HEK293 (cell line): Measurements from ENCODE around the gene CMAS.

Source experiments
- KLF7 ChIP-seq: fragments of 450-650 bp; formaldehyde crosslinking; IDR thresholded peaks from 2 replicates; pipeline ENCODE4 v1.5.1; 2016; ENCODE audit warnings: missing biosample characterization, missing genetic modification characterization, borderline replicate concordance
- TRIM28 ChIP-seq: IDR thresholded peaks from 2 replicates; pipeline ENCODE4 v1.6.1; 2011; ENCODE audit warnings: low read length, control low read depth, borderline replicate concordance
- ZBTB1 ChIP-seq: fragments of 450-650 bp; formaldehyde crosslinking; IDR thresholded peaks from 2 replicates; pipeline ENCODE4 v1.5.1; 2016; ENCODE audit warnings: missing biosample characterization, missing genetic modification characterization
- ZNF121 ChIP-seq: fragments of 450-650 bp; formaldehyde crosslinking; IDR thresholded peaks from 2 replicates; pipeline ENCODE4 v1.5.1; 2016; ENCODE audit warnings: missing biosample characterization, missing genetic modification characterization
- ZNF292 ChIP-seq: fragments of 450-650 bp; formaldehyde crosslinking; IDR thresholded peaks from 2 replicates; pipeline ENCODE4 v1.5.1; 2016; ENCODE audit warnings: low read depth, missing biosample characterization, missing genetic modification characterization, borderline replicate concordance
- ZNF426 ChIP-seq: fragments of 450-650 bp; formaldehyde crosslinking; IDR thresholded peaks from 2 replicates; pipeline ENCODE4 v1.5.1; 2017; ENCODE audit warnings: missing biosample characterization, missing genetic modification characterization, mild to moderate bottlenecking, inconsistent platforms, moderate library complexity
- ZNF529 ChIP-seq: fragments of 450-650 bp; formaldehyde crosslinking; IDR thresholded peaks from 2 replicates; pipeline ENCODE4 v1.5.1; 2017; ENCODE audit warnings: missing genetic modification characterization, missing biosample characterization; ENCODE audit not compliant: insufficient replicate concordance
- ZNF629 ChIP-seq: fragments of 450-650 bp; formaldehyde crosslinking; IDR thresholded peaks from 2 replicates; pipeline ENCODE4 v1.5.1; 2017; ENCODE audit warnings: missing biosample characterization, missing genetic modification characterization
- TF ChIP-seq, protein P1 (sequence below): fragments of 450-650 bp; formaldehyde crosslinking; IDR thresholded peaks from 2 replicates; pipeline ENCODE4 v1.5.1; 2016; ENCODE audit warnings: missing biosample characterization, missing genetic modification characterization
- TF ChIP-seq, protein P2 (sequence below): fragments of 450-650 bp; formaldehyde crosslinking; IDR thresholded peaks from 2 replicates; pipeline ENCODE4 v1.5.1; 2016; ENCODE audit warnings: missing biosample characterization, missing genetic modification characterization
- TF ChIP-seq, protein P3 (sequence below): fragments of 450-650 bp; formaldehyde crosslinking; IDR thresholded peaks from 2 replicates; pipeline ENCODE4 v1.5.1; 2016; ENCODE audit warnings: missing biosample characterization, missing genetic modification characterization
- TF ChIP-seq, protein P4 (sequence below): fragments of 450-650 bp; formaldehyde crosslinking; IDR thresholded peaks from 2 replicates; pipeline ENCODE4 v1.5.1; 2016; ENCODE audit warnings: missing biosample characterization, missing genetic modification characterization

DNA sequence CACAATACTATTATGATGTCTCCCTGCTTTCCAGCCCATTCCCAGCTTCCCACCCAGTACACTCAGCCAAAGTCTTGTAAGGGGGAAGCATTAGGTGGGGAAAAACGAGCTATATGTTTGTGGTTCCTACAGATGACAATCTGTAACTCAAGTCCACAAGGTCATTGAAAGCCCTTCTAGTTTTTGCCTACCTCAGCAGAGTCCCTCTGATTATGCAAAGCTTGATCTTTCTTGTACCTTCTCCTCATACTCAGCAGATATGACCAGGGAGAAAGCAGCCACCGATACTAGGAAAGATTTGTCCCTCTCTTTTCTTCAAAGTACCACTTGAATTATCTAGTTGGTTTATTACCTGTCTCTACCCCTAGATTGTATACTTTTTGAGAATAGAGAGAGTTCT lies 10.6 kb downstream of the CMAS start:
- TF ChIP-seq TRIM28 (no peak), ZNF426 (tag by site-specific recombination) (no peak), ZNF529 (tag by site-specific recombination) (no peak), ZBTB1 (tag by site-specific recombination) (no peak), KLF7 (tag by site-specific recombination) (no peak), ZNF292 (no peak), ZNF121 (no peak), ZNF629 (tag by site-specific recombination) (no peak)
- TF ChIP-seq, protein P1, sequence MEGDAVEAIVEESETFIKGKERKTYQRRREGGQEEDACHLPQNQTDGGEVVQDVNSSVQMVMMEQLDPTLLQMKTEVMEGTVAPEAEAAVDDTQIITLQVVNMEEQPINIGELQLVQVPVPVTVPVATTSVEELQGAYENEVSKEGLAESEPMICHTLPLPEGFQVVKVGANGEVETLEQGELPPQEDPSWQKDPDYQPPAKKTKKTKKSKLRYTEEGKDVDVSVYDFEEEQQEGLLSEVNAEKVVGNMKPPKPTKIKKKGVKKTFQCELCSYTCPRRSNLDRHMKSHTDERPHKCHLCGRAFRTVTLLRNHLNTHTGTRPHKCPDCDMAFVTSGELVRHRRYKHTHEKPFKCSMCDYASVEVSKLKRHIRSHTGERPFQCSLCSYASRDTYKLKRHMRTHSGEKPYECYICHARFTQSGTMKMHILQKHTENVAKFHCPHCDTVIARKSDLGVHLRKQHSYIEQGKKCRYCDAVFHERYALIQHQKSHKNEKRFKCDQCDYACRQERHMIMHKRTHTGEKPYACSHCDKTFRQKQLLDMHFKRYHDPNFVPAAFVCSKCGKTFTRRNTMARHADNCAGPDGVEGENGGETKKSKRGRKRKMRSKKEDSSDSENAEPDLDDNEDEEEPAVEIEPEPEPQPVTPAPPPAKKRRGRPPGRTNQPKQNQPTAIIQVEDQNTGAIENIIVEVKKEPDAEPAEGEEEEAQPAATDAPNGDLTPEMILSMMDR: no peak
- TF ChIP-seq, protein P2, sequence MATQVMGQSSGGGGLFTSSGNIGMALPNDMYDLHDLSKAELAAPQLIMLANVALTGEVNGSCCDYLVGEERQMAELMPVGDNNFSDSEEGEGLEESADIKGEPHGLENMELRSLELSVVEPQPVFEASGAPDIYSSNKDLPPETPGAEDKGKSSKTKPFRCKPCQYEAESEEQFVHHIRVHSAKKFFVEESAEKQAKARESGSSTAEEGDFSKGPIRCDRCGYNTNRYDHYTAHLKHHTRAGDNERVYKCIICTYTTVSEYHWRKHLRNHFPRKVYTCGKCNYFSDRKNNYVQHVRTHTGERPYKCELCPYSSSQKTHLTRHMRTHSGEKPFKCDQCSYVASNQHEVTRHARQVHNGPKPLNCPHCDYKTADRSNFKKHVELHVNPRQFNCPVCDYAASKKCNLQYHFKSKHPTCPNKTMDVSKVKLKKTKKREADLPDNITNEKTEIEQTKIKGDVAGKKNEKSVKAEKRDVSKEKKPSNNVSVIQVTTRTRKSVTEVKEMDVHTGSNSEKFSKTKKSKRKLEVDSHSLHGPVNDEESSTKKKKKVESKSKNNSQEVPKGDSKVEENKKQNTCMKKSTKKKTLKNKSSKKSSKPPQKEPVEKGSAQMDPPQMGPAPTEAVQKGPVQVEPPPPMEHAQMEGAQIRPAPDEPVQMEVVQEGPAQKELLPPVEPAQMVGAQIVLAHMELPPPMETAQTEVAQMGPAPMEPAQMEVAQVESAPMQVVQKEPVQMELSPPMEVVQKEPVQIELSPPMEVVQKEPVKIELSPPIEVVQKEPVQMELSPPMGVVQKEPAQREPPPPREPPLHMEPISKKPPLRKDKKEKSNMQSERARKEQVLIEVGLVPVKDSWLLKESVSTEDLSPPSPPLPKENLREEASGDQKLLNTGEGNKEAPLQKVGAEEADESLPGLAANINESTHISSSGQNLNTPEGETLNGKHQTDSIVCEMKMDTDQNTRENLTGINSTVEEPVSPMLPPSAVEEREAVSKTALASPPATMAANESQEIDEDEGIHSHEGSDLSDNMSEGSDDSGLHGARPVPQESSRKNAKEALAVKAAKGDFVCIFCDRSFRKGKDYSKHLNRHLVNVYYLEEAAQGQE (tag by site-specific recombination): no peak
- TF ChIP-seq, protein P3, sequence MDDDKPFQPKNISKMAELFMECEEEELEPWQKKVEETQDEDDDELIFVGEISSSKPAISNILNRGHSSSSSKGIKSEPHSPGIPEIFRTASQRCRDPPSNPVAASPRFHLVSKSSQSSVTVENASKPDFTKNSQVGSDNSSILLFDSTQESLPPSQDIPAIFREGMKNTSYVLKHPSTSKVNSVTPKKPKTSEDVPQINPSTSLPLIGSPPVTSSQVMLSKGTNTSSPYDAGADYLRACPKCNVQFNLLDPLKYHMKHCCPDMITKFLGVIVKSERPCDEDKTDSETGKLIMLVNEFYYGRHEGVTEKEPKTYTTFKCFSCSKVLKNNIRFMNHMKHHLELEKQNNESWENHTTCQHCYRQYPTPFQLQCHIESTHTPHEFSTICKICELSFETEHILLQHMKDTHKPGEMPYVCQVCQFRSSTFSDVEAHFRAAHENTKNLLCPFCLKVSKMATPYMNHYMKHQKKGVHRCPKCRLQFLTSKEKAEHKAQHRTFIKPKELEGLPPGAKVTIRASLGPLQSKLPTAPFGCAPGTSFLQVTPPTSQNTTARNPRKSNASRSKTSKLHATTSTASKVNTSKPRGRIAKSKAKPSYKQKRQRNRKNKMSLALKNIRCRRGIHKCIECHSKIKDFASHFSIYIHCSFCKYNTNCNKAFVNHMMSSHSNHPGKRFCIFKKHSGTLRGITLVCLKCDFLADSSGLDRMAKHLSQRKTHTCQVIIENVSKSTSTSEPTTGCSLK (tag by site-specific recombination): no peak
- TF ChIP-seq, protein P4, sequence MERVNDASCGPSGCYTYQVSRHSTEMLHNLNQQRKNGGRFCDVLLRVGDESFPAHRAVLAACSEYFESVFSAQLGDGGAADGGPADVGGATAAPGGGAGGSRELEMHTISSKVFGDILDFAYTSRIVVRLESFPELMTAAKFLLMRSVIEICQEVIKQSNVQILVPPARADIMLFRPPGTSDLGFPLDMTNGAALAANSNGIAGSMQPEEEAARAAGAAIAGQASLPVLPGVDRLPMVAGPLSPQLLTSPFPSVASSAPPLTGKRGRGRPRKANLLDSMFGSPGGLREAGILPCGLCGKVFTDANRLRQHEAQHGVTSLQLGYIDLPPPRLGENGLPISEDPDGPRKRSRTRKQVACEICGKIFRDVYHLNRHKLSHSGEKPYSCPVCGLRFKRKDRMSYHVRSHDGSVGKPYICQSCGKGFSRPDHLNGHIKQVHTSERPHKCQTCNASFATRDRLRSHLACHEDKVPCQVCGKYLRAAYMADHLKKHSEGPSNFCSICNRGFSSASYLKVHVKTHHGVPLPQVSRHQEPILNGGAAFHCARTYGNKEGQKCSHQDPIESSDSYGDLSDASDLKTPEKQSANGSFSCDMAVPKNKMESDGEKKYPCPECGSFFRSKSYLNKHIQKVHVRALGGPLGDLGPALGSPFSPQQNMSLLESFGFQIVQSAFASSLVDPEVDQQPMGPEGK (tag by site-specific recombination): no peak
